Inflammatory macrophage (primary cell): ENCODE results near the gene NOD2.

ENCODE experiments used
- DNase-seq, 2 donors: peaks; one replicate each; pipeline ENCODE4 v3.0.0-alpha.2; 2020 to 2022

Gene NOD2

DNA sequence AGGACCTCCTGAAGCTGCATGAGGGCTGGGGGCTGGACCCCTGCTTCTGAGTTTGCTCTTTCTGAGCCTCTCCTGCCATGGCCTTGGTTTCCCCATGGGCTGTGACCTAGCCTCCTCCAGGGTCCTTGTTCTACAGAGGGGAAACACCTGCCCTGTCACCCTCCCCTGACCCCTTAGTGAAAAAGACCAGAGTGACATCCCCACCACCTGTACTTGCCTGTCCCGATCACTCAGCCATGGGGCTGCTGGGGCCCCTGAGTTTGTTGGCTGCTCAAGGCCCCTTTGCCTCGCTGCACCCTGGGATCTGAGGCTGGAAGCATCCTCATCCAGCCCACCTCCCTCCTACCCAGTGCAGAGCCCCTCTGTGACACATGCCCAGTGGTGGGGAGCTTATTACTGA is 800 bp downstream of the NOD2 start:
- DNase-seq, result no peak

- peak; percentile 87 to 92 for DNase-seq
Measured at GRCh38 chr16:50695017-50696000, 1.9 kb downstream of the NOD2 start.

DNA sequence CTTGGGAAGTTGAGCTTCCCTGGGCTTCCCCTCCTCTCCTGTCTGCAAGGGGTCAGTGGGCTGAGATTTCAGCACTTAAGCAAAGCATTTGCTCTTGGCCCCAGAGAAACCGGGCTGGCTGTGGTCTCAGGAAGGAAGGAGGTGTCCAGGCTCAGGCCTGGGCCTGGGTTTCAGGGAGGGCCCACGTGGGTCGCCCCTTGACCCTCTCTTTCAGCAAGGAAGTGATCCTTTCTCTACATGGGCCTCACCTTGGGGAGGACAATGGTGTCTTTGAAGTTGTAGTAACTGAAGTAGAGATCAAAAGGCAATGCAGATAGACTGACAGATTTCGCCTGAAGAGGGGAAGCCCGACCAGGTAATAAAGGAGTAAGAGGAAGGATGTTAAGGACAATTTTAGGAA is 2.7 kb downstream of the NOD2 start:
- no peak for DNase-seq

GRCh38 chr16:50696575-50697420 is 3.4 kb downstream of the NOD2 start:
- peak; percentile 87 to 88 for DNase-seq

GRCh38 chr16:50697421-50697715 is 4.0 kb downstream of the NOD2 start:
- no peak for DNase-seq

- peak in 1 of 2 donors; percentile 58 for DNase-seq
Measured at GRCh38 chr16:50697881-50698767, 4.7 kb downstream of the NOD2 start.

DNA sequence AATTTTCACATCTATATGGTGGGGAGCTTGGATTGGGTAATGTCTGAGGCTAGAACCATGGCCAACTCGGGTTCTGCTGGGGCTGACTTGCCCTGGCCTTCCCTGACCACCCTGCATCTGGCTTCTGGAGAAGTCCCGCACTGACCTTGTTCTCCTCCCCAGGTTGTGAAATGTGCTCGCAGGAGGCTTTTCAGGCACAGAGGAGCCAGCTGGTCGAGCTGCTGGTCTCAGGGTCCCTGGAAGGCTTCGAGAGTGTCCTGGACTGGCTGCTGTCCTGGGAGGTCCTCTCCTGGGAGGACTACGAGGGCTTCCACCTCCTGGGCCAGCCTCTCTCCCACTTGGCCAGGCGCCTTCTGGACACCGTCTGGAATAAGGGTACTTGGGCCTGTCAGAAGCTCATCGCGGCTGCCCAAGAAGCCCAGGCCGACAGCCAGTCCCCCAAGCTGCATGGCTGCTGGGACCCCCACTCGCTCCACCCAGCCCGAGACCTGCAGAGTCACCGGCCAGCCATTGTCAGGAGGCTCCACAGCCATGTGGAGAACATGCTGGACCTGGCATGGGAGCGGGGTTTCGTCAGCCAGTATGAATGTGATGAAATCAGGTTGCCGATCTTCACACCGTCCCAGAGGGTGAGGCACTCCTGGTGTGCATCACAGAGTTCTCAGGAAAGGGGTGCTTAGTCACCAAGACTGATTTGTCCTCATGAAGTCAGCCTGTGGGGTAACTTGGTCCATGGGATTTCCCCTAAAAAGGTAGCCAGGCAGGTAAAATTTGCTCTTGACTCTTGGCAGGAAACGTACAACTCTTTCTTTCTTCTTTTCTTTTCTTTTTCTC is 6.1 kb downstream of the NOD2 start:
- peak in 1 of 2 donors; percentile 47 for DNase-seq

- DNase-seq, result peak in 1 of 2 donors; percentile 30
Measured at GRCh38 chr16:50702725-50703124, 9.3 kb downstream of the NOD2 start.

GRCh38 chr16:50704245-50704644 is 10.8 kb downstream of the NOD2 start:
- no peak for DNase-seq

DNA sequence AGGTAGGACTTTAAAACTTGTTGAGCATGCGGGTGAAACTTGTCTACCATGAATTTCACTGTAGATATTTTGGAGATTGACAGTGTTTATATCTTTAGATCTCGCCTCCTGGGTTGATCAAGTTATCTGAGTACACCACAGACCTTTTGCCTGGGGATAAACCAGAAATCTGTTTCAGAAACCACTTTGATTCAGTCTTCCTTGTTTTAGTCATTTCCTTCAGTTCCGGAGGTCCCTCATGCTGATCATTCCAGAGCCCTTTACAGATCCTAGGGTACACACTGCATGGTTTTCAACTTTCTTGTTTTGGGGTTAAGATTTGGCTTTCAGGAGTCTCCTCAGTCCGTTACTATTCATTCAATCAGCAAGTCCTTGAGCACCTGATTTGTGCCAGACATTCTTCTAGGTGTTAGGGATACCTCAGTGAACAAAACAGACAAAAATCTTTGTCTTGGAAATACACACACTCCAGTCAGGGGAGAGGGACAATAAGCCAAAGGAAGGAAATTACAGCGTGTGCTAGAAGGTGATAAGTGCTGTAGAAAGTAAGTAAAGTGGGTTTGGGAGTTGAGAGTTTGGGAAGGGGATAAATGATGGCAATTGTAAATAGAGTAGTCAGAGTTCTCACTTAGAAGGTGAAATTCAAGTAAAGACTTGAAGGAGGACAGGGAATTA is 12.2 kb downstream of the NOD2 start:
- DNase-seq, result no peak

DNA sequence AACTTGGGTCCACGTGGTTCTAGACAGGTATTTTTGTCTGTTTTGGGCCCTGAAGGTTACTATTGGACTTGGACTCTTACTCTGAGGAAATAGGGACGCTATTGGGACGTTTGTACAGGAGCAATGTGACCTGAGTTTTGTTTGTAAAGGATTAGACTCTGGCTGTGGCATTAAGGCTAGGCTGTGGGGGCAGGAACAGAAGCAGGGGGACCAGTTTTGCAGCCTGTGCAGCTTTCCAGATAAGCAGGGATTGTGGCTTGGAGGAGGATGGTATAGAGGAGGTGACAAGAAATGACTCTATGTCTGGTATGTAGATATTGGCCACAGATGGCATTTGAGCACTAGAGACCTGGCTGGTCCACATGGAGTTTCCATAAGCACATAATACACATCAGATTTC is 12.8 kb downstream of the NOD2 start:
- DNase-seq, result no peak

DNA sequence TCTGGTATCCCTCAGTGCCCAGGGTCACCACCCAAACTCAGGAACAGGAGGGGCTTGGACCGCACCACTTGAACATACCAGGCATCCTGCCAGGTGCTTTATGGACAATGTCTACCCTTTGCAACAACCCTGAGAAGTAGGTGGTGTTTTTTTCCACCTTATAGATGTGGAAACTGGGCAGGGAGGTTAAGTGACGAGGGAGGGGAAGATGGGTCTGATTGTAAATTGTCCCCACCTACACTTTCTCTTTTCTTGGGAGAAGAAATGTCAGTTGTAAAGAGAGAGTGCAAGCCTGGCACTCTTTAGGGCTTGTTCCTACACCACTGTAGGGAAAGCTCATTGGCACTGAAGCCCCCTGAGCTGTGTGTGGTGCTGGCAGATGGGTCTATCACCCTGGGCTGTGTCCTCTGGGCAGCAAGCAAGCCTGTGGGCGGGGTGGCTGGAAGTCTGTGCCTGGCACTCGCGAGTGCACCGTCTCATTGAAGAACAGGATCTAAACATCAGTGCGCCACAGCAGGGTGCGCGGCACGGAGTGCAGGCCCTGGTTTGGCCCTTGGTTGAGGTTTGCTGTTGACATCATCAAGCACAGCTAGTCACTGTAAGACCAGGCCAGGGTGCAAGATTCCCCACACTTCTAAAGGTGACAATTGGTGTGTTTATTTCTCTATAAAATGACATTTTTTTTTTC is 15.1 kb downstream of the NOD2 start:
- DNase-seq, result peak; percentile 47 to 56

- DNase-seq, result peak; percentile 88 to 93
Measured at GRCh38 chr16:50709061-50709684, 15.8 kb downstream of the NOD2 start.

DNA sequence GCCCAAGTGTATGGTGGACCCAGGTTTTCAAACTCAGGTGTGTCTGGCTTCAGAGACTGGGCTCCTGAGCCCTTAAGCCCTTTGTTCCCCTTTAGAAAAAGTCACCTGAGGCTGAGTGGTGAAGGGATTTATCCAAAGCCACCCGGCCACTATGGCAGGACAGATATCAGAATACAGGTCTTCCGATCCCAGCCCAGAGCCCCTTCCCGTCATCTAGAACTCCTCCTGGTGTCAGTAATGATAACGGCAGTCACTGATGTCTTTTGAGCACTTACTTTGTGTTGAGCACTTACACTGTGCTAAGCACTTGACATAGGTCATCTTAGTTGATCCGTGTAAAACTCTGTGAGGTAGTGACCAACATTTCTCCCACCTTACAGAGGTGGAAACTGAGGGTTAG is 16.6 kb downstream of the NOD2 start:
- DNase-seq, result no peak

DNA sequence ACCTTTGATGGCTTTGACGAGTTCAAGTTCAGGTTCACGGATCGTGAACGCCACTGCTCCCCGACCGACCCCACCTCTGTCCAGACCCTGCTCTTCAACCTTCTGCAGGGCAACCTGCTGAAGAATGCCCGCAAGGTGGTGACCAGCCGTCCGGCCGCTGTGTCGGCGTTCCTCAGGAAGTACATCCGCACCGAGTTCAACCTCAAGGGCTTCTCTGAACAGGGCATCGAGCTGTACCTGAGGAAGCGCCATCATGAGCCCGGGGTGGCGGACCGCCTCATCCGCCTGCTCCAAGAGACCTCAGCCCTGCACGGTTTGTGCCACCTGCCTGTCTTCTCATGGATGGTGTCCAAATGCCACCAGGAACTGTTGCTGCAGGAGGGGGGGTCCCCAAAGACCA is 17.6 kb downstream of the NOD2 start:
- no peak for DNase-seq

DNA sequence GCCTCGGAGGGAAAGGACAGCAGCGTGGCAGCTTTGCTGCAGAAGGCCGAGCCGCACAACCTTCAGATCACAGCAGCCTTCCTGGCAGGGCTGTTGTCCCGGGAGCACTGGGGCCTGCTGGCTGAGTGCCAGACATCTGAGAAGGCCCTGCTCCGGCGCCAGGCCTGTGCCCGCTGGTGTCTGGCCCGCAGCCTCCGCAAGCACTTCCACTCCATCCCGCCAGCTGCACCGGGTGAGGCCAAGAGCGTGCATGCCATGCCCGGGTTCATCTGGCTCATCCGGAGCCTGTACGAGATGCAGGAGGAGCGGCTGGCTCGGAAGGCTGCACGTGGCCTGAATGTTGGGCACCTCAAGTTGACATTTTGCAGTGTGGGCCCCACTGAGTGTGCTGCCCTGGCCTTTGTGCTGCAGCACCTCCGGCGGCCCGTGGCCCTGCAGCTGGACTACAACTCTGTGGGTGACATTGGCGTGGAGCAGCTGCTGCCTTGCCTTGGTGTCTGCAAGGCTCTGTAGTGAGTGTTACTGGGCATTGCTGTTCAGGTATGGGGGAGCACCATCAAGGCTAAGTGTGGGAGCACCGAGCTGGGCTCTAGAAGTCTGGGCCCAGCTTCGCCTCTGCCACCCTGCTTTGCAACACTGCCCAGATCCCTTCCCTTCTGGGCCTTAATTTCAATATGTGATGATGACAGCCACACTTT is 18.6 kb downstream of the NOD2 start:
- DNase-seq, result no peak

- peak; percentile 27 to 34 for DNase-seq
Measured at GRCh38 chr16:50712560-50712898, 19.1 kb downstream of the NOD2 start.

GRCh38 chr16:50712956-50713355 is 19.6 kb downstream of the NOD2 start:
- DNase-seq, result peak in 1 of 2 donors; percentile 33

- DNase-seq, result peak; percentile 23 to 57
Measured at GRCh38 chr16:50717091-50717490, 23.7 kb downstream of the NOD2 start.
